Naive B cell (primary cell): ENCODE results near the gene CACNA1B. TPM values are rescaled to one million over a fixed set of nuclear protein-coding genes. Genes with fewer than 3 reads are reported as not detected.
"Not testable (repeated sequence)": the region's sequence is repeated elsewhere in the genome, so short reads cannot be mapped to it uniquely, and the experiment has no call there.

Experiments
- ATAC-seq, 2 donors: fragments of 150-1000 bp; cut with Tn5 transposase; 2 replicates each; pipeline ENCODE4 v1.10.0; 2021; ENCODE audit warnings: low read depth in 2 of 2, mild to moderate bottlenecking in 2 of 2, moderate library complexity in 2 of 2
- DNase-seq: peaks from one replicate; pipeline ENCODE4 v3.0.0; 2022
- H3K27ac Mint-ChIP-seq, 6 donors: one replicate each; pipeline ENCODE4 v1.8.0; 2020 to 2022; ENCODE audit warnings: mild to moderate bottlenecking in 6 of 6, mixed read lengths in 6 of 6, moderate library complexity in 5 of 6, inconsistent platforms in 2 of 6
- H3K27me3 Mint-ChIP-seq, 3 donors: one replicate each; pipeline ENCODE4 v1.8.0; 2021 to 2022; ENCODE audit warnings: mixed read lengths in 3 of 3, mild to moderate bottlenecking in 1 of 3
- H3K36me3 Mint-ChIP-seq, 2 donors: one replicate each; pipeline ENCODE4 v1.8.0; 2020 to 2022; ENCODE audit warnings: mixed read lengths in 2 of 2, inconsistent platforms in 1 of 2, mild to moderate bottlenecking in 1 of 2
- H3K4me1 Mint-ChIP-seq, 3 donors: one replicate each; pipeline ENCODE4 v1.8.0; 2020 to 2022; ENCODE audit warnings: mixed read lengths in 3 of 3, inconsistent platforms in 1 of 3, mild to moderate bottlenecking in 1 of 3, moderate library complexity in 1 of 3
- H3K4me3 Mint-ChIP-seq, 8 donors: one replicate each; pipeline ENCODE4 v1.8.0; 2020 to 2022; ENCODE audit warnings: mild to moderate bottlenecking in 8 of 8, mixed read lengths in 8 of 8, moderate library complexity in 8 of 8, inconsistent platforms in 2 of 8
- H3K9me3 Mint-ChIP-seq, 7 donors: one replicate each; pipeline ENCODE4 v1.8.0; 2020 to 2022; ENCODE audit warnings: mixed read lengths in 7 of 7, mild to moderate bottlenecking in 5 of 7, inconsistent platforms in 2 of 7, moderate library complexity in 1 of 7
- polyA plus RNA-seq, 6 donors: library from polyadenylated mRNA; unstranded; fragments of 300-500 nt; fragmentation: Illumina TruSeq; gene quantifications; one replicate each; pipeline ENCODE4 v1.2.3, GENCODE V29; 2021; ENCODE audit warnings: low read depth in 6 of 6

Gene CACNA1B
- polyA plus RNA-seq, 6 donors from 2014 or later: not detected

DNA sequence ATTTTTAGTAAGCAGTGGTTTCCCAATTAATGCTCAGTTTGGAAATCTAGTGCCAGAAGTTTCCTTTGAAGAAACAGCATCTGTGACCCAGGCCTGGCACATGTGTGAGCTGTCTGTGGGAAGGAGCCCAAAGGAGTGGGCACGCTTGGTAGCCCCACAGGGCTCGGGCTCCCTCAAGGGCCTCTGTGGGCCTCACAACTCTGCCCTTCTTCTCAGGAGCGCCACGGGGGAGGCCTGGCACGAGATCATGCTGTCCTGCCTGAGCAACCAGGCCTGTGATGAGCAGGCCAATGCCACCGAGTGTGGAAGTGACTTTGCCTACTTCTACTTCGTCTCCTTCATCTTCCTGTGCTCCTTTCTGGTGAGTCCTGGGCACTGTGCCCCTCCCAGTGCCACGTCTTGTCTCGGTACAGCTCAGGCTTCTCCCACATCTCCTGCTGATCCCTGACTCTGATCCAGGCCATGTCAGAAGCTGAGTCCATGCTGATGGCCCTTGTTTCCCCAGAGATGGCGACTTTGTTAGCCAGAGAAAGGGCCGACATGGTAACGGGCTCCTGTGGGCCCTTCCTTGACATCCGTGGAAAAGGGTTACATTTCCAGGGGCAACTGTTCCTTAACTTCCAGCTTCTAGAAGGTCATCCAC is 200.4 kb downstream of the CACNA1B start:
- ATAC-seq (no peak), DNase-seq (no peak)
- Mint-ChIP-seq H3K27me3 (peaks cover 32 to 55% (median 38%) of the 10 kb centered on the region in 3 donors), H3K27ac (no peak overlapping the region), H3K36me3 (peaks cover 0 to 5% of the 10 kb centered on the region in 2 donors), H3K4me1 (no peaks in the 10 kb centered on the region), H3K9me3 (peaks cover 0 to 4% (median 0%) of the 10 kb centered on the region in 7 donors), H3K4me3 (no peak overlapping the region)

DNA sequence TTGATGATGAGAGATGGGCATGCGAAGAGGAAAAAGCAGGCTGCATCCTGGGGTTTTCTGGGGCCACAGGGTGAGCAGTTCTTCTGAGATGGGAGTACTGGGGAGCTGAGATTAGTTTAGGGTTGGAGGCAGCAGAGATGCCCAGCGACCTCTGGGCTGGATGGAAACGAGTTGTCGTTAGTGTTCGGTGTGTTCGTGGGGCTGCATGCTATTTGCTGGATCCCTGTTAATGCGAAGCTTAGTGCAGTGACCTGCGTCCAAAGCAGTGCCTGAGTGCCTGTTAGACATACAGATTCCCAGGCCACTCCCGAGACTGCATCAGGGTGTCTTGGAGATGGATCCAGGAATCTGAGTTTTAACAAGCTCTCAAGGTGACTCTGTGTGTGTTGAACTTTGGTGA is 201.3 kb downstream of the CACNA1B start:
- Mint-ChIP-seq H3K36me3 (peaks cover 0 to 5% of the 10 kb centered on the region in 2 donors), H3K4me3 (no peak overlapping the region), H3K9me3 (peaks cover 0 to 4% (median 0%) of the 10 kb centered on the region in 7 donors), H3K27me3 (peaks cover 32 to 47% (median 38%) of the 10 kb centered on the region in 3 donors), H3K4me1 (no peaks in the 10 kb centered on the region), H3K27ac (peak overlapping the region in 1 of 6 donors; percentile 70)
- no peak for DNase-seq
- ATAC-seq: no peak

DNA sequence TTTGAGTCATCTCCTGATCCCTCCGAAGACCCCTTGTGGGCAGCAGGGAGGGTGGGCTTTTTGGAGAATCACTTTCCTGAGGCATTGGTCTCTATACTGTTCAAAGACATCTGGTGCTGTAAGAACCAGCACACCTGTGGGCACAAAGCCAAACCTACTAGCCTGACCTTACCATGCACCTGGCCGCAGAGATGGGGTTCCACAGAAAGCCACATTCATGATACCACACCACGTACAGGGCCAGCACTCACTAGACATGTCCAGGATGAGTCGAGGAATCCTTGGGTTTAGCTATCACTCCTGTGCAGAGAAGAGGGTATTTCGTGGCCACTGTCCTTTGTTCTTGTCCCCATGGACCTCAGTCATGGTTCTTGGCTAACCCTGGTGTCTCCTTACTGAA is 203.4 kb downstream of the CACNA1B start:
- Mint-ChIP-seq H3K9me3 (peaks cover 9 to 22% (median 15%) of the 10 kb centered on the region in 7 donors), H3K36me3 (peaks cover 4 to 17% of the 10 kb centered on the region in 2 donors), H3K4me3 (no peak overlapping the region), H3K27me3 (peaks cover 25 to 49% (median 47%) of the 10 kb centered on the region in 3 donors), H3K4me1 (no peaks in the 10 kb centered on the region), H3K27ac (no peak overlapping the region)
- DNase-seq (no peak), ATAC-seq (no peak)

DNA sequence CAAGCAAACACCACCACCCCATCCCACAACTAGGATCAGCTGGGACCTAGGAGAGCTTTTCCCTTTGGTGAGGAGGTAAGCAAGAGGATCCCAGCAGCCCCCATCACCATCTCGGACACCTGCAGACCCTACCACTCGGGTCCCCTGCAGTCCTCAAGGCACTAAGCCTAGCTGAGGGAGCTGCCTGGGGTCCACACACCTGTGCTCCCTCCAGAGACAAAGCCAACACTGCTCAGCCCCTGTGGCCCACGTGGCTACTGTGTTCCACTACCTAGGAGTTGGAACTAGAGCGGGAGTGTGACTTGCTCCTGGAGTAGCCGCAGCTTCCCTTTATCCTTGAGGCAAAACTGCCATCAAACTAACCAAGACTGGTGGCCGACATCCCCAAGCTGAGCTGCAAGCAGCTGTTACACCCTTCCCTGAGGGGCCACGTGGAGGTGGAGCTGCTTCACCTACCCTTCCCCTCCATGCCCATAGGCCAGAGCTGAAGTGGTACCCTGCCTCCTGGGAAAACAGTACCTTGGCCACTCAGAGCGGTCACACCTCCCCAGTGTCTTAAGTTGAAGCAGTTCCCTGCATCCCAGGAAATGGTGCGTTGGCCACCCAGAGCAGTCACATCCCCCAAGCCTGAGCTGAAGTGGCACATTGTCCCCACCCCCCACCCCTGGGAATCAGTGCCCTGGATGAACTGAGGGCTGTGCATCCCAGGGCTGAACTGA is 205.5 kb downstream of the CACNA1B start:
- ATAC-seq (no peak), DNase-seq (no peak)
- Mint-ChIP-seq H3K4me1 (no peaks in the 10 kb centered on the region), H3K27ac (no peak overlapping the region), H3K27me3 (peaks cover 25 to 52% (median 51%) of the 10 kb centered on the region in 3 donors), H3K9me3 (peaks cover 10 to 33% (median 28%) of the 10 kb centered on the region in 7 donors), H3K36me3 (peaks cover 4 to 23% of the 10 kb centered on the region in 2 donors), H3K4me3 (no peak overlapping the region)

DNA sequence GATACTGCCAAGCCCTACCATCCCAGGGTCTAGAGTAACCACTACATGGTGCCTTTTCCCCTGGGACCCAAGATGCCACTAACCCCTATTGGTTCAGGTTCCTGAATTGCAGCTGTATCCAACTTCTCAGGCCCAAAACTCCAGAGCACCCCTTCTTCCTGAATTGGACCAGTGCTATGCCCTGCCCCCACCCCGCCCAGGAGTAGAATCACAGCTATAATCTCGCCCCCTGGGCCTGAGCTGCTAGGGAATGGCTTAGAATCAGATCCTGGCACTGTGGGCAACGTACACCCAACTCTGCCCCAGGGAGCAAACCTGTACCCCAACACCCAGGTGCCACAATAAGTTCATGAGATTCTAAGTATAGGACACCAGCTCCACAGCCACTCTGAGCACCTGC is 206.3 kb downstream of the CACNA1B start:
- Mint-ChIP-seq H3K27me3 (peaks cover 25 to 50% (median 43%) of the 10 kb centered on the region in 3 donors), H3K36me3 (peaks cover 4 to 21% of the 10 kb centered on the region in 2 donors), H3K4me3 (no peak overlapping the region), H3K4me1 (no peaks in the 10 kb centered on the region), H3K9me3 (peaks cover 10 to 33% (median 29%) of the 10 kb centered on the region in 7 donors), H3K27ac (no peak overlapping the region)
- no peak for ATAC-seq
- no peak for DNase-seq

DNA sequence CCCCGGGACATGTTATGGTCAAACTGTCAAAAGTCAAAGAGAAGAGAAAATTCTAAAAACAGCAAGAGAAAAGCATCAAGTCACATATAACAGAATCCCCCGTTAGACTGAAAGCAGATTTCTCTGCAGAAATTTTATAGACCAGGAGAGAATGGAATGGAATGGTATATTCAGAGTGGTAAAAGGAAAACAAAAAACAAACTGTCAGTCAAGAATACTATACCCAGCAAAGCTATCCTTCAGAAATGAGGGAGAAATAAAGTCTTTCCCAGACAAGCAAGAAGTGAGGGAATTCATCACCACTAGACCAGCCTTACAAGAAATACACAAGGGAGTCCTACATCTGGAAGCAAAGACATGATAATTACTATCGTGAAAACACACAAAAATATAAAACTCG is 208.0 kb downstream of the CACNA1B start:
- no peaks in the 10 kb centered on the region for H3K4me1 Mint-ChIP-seq
- ATAC-seq (no peak), DNase-seq (no peak)
- peaks cover 4 to 18% of the 10 kb centered on the region in 2 donors for H3K36me3 Mint-ChIP-seq
- no peak overlapping the region for H3K27ac Mint-ChIP-seq
- no peak overlapping the region for H3K4me3 Mint-ChIP-seq
- peaks cover 6 to 35% (median 29%) of the 10 kb centered on the region in 7 donors for H3K9me3 Mint-ChIP-seq
- H3K27me3 Mint-ChIP-seq: peaks cover 18 to 53% (median 27%) of the 10 kb centered on the region in 3 donors

DNA sequence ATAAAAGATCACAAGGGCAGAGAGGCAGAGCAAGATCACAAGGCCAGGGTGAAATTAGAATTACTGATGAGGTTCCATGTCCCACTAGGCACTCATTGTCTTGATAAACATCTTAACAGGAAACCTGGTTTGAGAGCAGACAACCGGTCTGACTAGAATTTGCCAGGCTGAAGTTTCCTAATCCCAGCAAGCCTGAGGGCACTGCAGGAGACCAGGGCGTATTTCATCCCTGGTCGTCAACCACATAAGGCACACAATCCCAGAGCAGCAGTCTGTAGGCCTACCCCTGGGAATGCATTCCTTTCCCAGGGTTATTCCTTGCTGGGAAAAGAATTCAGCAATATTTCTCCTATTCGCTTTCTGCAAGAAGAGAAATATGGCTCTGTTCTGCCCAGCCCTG is 214.5 kb downstream of the CACNA1B start:
- not testable (repeated sequence) for H3K4me1 Mint-ChIP-seq, H3K4me3 Mint-ChIP-seq, ATAC-seq, DNase-seq, H3K9me3 Mint-ChIP-seq, H3K36me3 Mint-ChIP-seq
- peaks cover 8 to 46% (median 8%) of the 10 kb centered on the region in 3 donors for H3K27me3 Mint-ChIP-seq
- H3K27ac Mint-ChIP-seq: peak overlapping the region in 1 of 6 donors; percentile 41

DNA sequence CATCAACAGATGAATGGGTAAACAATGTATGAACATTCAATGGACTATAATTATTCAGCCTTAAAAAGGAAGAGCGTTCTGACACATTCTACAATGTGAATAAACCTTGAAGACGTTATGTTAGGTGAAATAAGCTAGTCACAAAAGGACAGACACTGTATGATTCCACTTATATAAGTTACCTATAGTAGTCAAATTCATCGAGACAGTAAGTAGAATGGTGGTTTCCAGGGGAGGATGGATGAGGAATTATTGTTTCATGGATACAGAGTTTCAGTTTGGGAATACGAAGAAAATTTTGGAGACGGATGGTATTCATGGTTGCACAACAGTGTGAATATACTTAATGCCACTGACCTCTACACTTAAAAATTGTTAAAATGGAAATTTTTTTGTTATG is 216.4 kb downstream of the CACNA1B start:
- ATAC-seq: no peak
- H3K27ac Mint-ChIP-seq: no peak overlapping the region
- DNase-seq: no peak
- no peak overlapping the region for H3K4me3 Mint-ChIP-seq
- peaks cover 0 to 33% (median 8%) of the 10 kb centered on the region in 3 donors for H3K27me3 Mint-ChIP-seq
- peaks cover 0 to 3% (median 0%) of the 10 kb centered on the region in 7 donors for H3K9me3 Mint-ChIP-seq
- H3K4me1 Mint-ChIP-seq: no peaks in the 10 kb centered on the region
- H3K36me3 Mint-ChIP-seq: no peaks in the 10 kb centered on the region

DNA sequence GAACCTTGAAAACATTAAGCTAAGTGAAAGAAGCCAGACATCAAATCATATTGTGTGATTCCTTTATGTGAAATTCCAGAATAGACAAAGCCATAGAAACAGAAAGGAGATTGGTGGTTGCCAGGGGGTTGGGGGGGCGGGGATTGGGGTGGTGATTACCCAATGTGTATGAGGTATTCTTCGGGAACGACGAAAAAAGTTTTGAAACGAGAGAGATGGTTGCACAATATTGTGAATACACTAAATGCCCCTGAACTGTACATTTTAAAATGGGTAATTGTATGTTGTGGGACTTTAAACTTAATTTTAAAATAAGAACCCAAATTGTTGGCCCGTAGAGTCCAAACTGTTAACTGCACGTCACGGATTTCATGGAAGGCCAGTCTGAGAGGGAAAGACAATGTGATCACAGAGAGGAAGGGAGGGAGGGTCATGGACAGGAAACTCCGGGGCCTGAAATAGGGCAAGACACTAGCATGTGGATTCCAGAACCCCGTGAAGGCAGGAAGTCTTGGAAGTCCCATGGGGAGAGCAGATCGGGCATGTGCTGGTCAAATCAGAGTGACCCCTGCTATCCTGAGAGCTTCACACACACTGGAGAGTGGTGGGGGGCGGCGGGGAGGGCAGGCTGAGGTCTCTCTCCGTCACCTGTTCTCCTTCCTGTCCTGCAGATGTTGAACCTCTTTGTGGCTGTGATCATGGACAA is 218.4 kb downstream of the CACNA1B start:
- Mint-ChIP-seq H3K27me3 (peaks cover 0 to 15% (median 3%) of the 10 kb centered on the region in 3 donors), H3K9me3 (peaks cover 0 to 1% (median 0%) of the 10 kb centered on the region in 7 donors), H3K27ac (no peak overlapping the region), H3K36me3 (no peaks in the 10 kb centered on the region), H3K4me3 (no peak overlapping the region), H3K4me1 (no peaks in the 10 kb centered on the region)
- ATAC-seq (no peak), DNase-seq (no peak)

DNA sequence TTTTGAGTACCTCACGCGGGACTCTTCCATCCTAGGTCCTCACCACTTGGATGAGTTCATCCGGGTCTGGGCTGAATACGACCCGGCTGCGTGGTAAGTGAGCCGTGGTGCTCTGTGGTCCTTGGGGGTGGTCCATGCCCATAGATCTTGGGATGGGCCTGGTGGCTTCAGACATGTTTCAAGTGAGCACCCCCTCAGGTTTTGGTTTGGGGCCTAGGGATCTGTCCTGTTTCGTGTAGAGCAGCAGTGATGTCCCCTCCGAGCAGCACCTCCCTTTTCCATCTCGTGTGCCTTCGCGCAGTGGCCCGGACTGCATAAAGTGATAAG is 218.9 kb downstream of the CACNA1B start:
- no peak for ATAC-seq
- peak overlapping the region in 1 of 8 donors; percentile 8 for H3K4me3 Mint-ChIP-seq
- H3K4me1 Mint-ChIP-seq: no peaks in the 10 kb centered on the region
- H3K27me3 Mint-ChIP-seq: peaks cover 0 to 10% (median 0%) of the 10 kb centered on the region in 3 donors
- H3K36me3 Mint-ChIP-seq: no peaks in the 10 kb centered on the region
- H3K9me3 Mint-ChIP-seq: peaks cover 0 to 1% (median 0%) of the 10 kb centered on the region in 7 donors
- H3K27ac Mint-ChIP-seq: no peak overlapping the region
- DNase-seq: no peak

DNA sequence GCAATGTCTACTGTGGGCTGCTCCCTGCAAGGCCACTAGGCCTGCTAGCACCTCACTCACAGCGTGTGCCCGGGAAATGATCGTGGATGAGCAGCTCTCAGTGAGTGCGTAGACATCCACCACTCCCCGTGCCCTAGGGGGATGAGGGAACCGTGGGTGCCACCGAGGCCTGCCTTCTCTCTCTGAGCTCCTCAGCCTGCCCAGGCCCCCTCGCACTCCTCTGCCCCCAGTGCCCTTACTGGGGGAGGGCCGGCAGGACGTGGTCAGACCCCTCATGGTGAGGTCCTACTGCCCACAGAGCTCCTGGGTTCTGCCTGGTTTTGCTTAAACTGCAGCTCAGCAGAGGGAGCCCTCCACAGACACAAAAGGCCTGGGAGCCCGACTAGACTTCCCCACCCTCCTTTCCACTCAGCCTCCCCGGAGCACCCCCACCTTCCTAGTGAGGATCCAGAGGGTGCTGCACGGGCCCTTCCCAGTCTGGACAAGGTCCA is 220.0 kb downstream of the CACNA1B start:
- no peak for DNase-seq
- Mint-ChIP-seq H3K4me1 (no peaks in the 10 kb centered on the region), H3K9me3 (peaks cover 0 to 1% (median 0%) of the 10 kb centered on the region in 7 donors), H3K4me3 (no peak overlapping the region), H3K27me3 (peaks cover 0 to 4% (median 0%) of the 10 kb centered on the region in 3 donors), H3K27ac (no peak overlapping the region), H3K36me3 (no peaks in the 10 kb centered on the region)
- ATAC-seq: no peak

DNA sequence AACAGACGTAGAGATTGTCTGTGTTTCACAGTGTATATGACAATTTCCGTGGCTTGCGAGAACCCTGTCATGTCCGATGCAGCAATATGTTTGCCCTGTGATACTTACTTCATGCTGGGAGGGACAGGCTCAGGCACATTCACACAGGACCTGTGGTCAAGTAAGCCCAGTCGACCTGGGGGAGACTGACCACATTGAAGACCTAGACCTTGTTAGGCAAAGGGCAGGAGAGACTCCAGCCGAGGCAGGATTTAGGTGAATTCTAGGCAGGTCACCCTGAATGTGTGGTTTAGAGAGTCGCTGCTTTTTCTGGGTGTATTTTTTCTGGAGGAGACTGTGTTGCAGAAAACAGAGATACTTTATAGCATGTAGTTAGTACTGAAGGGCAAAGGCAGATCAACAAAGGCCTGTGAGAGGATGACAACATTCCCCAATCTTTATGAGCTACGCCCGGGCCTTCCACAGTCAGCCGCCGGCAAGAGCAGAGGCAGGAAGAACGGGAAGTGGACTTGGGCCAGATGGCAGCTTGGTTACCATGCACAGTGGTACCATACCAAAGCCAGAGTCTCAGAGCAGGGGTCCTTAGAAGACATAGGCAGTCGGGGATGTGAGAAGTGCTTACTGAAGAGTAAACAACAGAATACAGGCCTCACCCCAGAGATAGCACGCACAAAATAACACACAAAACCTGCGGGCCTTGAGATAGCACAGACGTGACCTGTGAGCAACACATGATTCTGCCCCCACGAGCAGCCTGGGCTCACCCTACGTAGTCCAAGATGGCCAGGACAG is 220.7 kb downstream of the CACNA1B start:
- H3K4me3 Mint-ChIP-seq: no peak overlapping the region
- H3K9me3 Mint-ChIP-seq: peaks cover 0 to 1% (median 0%) of the 10 kb centered on the region in 7 donors
- no peaks in the 10 kb centered on the region for H3K36me3 Mint-ChIP-seq
- DNase-seq (no peak), ATAC-seq (no peak)
- H3K27me3 Mint-ChIP-seq: peaks cover 0 to 4% (median 0%) of the 10 kb centered on the region in 3 donors
- no peak overlapping the region for H3K27ac Mint-ChIP-seq
- H3K4me1 Mint-ChIP-seq: no peaks in the 10 kb centered on the region
